Measurements from ENCODE around the gene POLR3G. TPM values are rescaled to one million over a fixed set of nuclear protein-coding genes. Genes with fewer than 3 reads are reported as not detected.

Gene POLR3G
- total and polyA plus RNA-seq, 9 donors: 1.1 to 3.2 (median 1.5) TPM

DNA sequence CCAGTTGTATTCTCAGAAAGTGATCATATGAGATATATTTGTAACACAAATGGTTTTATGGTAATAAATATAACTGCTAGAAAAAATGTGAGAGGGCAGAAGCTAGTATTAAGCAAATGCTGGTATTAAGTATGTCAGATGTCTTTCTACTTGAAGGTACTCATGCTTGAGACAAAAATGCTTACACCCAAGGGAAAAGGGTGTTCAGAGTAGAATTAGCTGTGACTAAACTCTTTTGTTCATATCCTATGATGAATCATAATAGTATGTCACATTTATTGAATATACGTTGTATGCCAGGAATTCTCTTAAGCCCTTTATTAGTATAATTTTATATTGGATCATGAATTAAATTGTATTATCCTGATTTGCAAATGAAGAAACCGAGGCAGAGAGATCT lies 86.1 kb downstream of the POLR3G start:
- WGBS (ENCODE audit: insufficient coverage): no CpG with 5 or more reads among the region's 2 CpGs
- H3K27me3 ChIP-seq (ENCODE audit: control insufficient read depth, insufficient read depth, low read length): peaks cover 23% of the 10 kb centered on the region

DNA sequence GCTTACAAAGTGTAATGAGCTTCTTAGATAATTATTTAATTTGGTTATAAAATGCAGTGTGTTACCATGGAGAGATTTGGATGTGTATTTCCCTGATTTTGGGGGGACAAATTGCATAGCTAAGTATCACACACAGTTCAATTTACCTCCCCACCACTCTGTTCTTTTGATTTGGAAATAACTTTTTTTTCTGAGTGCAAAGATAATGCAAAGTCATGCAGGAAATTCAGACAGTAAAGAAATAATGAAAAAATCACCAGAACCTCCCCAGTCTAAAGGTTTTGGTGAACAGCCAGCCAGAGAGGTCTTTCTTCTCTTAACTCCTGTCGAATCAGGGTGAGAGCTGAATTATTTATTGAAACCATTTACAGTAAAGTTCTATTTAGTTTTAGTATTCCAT lies 87.1 kb downstream of the POLR3G start:
- WGBS (ENCODE audit: insufficient coverage): no CpG with 5 or more reads among the region's 1 CpG
- no peak for DNase-seq
- H3K9me3 ChIP-seq (replicated peaks; ENCODE audit: control insufficient read depth, low read depth, low read length): no peaks in the 10 kb centered on the region
- H3K4me3 ChIP-seq (ENCODE audit: low read length): no peak overlapping the region
- H3K27ac ChIP-seq (ENCODE audit: low read length): no peak overlapping the region
- H3K27me3 ChIP-seq (ENCODE audit: control insufficient read depth, insufficient read depth, low read length): peaks cover 20% of the 10 kb centered on the region
- no peaks in the 10 kb centered on the region for H3K36me3 ChIP-seq (ENCODE audit: control insufficient read depth, insufficient read depth, low read length)
- H3K4me1 ChIP-seq (ENCODE audit: control insufficient read depth, insufficient read depth, low read length): peaks cover 7% of the 10 kb centered on the region

More for the DNA sequence above, 86.1 kb downstream of the POLR3G start:
- H3K4me1 ChIP-seq (ENCODE audit: control insufficient read depth, insufficient read depth, low read length): peaks cover 7% of the 10 kb centered on the region
- no peak for DNase-seq
- no peaks in the 10 kb centered on the region for H3K9me3 ChIP-seq (replicated peaks; ENCODE audit: control insufficient read depth, low read depth, low read length)
- H3K36me3 ChIP-seq (ENCODE audit: control insufficient read depth, insufficient read depth, low read length): no peaks in the 10 kb centered on the region
- H3K27ac ChIP-seq (ENCODE audit: low read length): no peak overlapping the region
- no peak overlapping the region for H3K4me3 ChIP-seq (ENCODE audit: low read length)

DNA sequence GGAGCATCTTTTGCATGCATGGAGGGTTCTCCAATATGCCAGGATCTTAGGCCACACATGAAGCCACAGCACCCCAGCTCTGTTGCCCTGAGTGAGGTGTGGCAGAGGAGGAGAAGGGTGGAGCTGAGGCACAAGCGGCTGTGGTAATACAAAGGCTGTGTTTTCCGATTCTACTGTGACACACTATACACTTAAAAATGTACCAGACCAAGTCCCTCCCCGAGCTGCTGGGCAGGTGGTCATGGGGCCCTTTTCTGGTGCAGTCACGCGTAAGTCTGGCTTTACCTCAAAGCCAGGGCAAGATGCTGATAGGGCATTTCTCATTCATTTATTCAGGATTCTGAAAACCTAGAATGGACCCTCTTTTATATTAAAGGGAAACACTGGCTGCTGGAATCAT lies 87.7 kb downstream of the POLR3G start:
- H3K4me1 ChIP-seq (ENCODE audit: control insufficient read depth, insufficient read depth, low read length): peaks cover 7% of the 10 kb centered on the region
- peaks cover 18% of the 10 kb centered on the region for H3K27me3 ChIP-seq (ENCODE audit: control insufficient read depth, insufficient read depth, low read length)
- 62% methylated on average over 3 of the region's 5 CpGs for WGBS (ENCODE audit: insufficient coverage)
- H3K4me3 ChIP-seq (ENCODE audit: low read length): no peak overlapping the region
- DNase-seq: no peak
- H3K9me3 ChIP-seq (replicated peaks; ENCODE audit: control insufficient read depth, low read depth, low read length): no peaks in the 10 kb centered on the region
- no peak overlapping the region for H3K27ac ChIP-seq (ENCODE audit: low read length)
- no peaks in the 10 kb centered on the region for H3K36me3 ChIP-seq (ENCODE audit: control insufficient read depth, insufficient read depth, low read length)

DNA sequence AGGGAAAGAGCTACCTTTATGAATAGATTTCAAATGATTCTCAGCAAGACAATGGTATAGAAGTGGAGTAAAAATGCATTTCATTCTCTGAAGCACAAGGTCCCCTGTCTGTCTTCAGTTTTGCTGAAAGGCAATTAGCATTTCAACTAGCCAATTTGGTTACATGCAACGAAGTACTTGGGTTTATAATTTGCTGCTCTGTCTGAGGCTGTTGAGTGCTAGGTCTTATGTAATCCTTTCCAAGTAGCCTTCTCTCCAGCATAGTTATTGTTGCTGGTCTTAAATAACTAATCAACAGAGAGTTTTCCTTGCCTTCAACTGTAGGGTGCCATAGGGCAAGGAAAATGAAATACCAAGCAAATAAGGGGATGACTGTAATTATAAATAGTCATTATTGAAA lies 88.4 kb downstream of the POLR3G start:
- Histone ChIP-seq H3K4me1 (ENCODE audit: control insufficient read depth, insufficient read depth, low read length) (peaks cover 7% of the 10 kb centered on the region), H3K27me3 (ENCODE audit: control insufficient read depth, insufficient read depth, low read length) (peaks cover 13% of the 10 kb centered on the region), H3K27ac (ENCODE audit: low read length) (no peak overlapping the region), H3K9me3 (replicated peaks; ENCODE audit: control insufficient read depth, low read depth, low read length) (no peaks in the 10 kb centered on the region), H3K36me3 (ENCODE audit: control insufficient read depth, insufficient read depth, low read length) (no peaks in the 10 kb centered on the region), H3K4me3 (ENCODE audit: low read length) (no peak overlapping the region)
- no peak for DNase-seq
- no CpG with 5 or more reads among the region's 1 CpG for WGBS (ENCODE audit: insufficient coverage)

Other genes with a start within 250 kb of the POLR3G start
- gene CETN3, start 65.1 kb upstream of the POLR3G start, total RNA-seq: 34.5 TPM
- 10 to 100 TPM; 26.3 to 37.6 (median 32.0) TPM for gene CETN3, start 65.1 kb upstream of the POLR3G start, polyA plus RNA-seq (ENCODE audit: insufficient read depth in 1 of 8, insufficient read length in 8 of 8, low replicate concordance in 1 of 8)
- gene MBLAC2, start 93 bp upstream of the POLR3G start, total RNA-seq: 3.1 TPM
- 1 to 10 TPM; 4.4 to 6.4 (median 5.0) TPM for gene MBLAC2, start 93 bp upstream of the POLR3G start, polyA plus RNA-seq (ENCODE audit: insufficient read depth in 1 of 8, insufficient read length in 8 of 8, low replicate concordance in 1 of 8)
- 10.9 TPM for gene LYSMD3, start 54.7 kb downstream of the POLR3G start, total RNA-seq
- 10 to 100 TPM; 12.0 to 21.7 (median 16.4) TPM for gene LYSMD3, start 54.7 kb downstream of the POLR3G start, polyA plus RNA-seq (ENCODE audit: insufficient read depth in 1 of 8, insufficient read length in 8 of 8, low replicate concordance in 1 of 8)
- 0.80 TPM for gene ADGRV1, start 83.9 kb downstream of the POLR3G start, total RNA-seq
- gene ADGRV1, start 83.9 kb downstream of the POLR3G start, polyA plus RNA-seq (ENCODE audit: insufficient read depth in 1 of 8, insufficient read length in 8 of 8, low replicate concordance in 1 of 8): 1 to 10 TPM in 4 of 8 donors, under 1 TPM in 4; 0.49 to 2.5 (median 1.0) TPM